Measurements from ENCODE around the gene MBLAC1. TPM values are rescaled to one million over a fixed set of nuclear protein-coding genes. Genes with fewer than 3 reads are reported as not detected.
A peak's percentile ranks its signal among the peaks of the same experiment; 100 is the strongest.

MBLAC1 gene
- total and polyA plus RNA-seq, 9 donors = 0.28 to 6.7 (median 4.1) TPM

- H3K27me3 ChIP-seq = no peaks in the 10 kb centered on the region
- H3K4me3 ChIP-seq = no peak overlapping the region
- peak in 1 of 5 donors; percentile 28 for DNase-seq
- intact Hi-C loops (cut with DNase I) = no loop called here
- no peak overlapping the region for H3K27ac ChIP-seq
- WGBS, 3 donors = 68 to 80% (median 72%) methylated on average over 6 of the region's 6 CpGs
- TF ChIP-seq CTCF (IDR thresholded peaks at IDR 0.05) (no peak), POLR2A (IDR thresholded peaks at IDR 0.05) (no peak), EP300 (IDR thresholded peaks at IDR 0.05) (no peak)
- no peaks in the 10 kb centered on the region for H3K9me3 ChIP-seq
- H3K4me1 ChIP-seq (ENCODE audit: insufficient read depth) = peaks cover 6% of the 10 kb centered on the region
- H3K36me3 ChIP-seq = no peaks in the 10 kb centered on the region
Measured at GRCh38 chr7:100163006-100163531, 36.3 kb downstream of the MBLAC1 start.

- H3K4me3 ChIP-seq = no peak overlapping the region
- no peak overlapping the region for H3K27ac ChIP-seq
- H3K9me3 ChIP-seq = no peaks in the 10 kb centered on the region
- WGBS, 3 donors = 92 to 96% (median 96%) methylated on average over 5 of the region's 5 CpGs
- no peak for TF ChIP-seq POLR2A (IDR thresholded peaks at IDR 0.05)
- TF ChIP-seq EP300 (IDR thresholded peaks at IDR 0.05) = no peak
- TF ChIP-seq CTCF (IDR thresholded peaks at IDR 0.05) = no peak
- no peaks in the 10 kb centered on the region for H3K36me3 ChIP-seq
- DNase-seq = no peak
- no peaks in the 10 kb centered on the region for H3K27me3 ChIP-seq
- intact Hi-C loops (cut with DNase I) = no loop called here
- H3K4me1 ChIP-seq (ENCODE audit: insufficient read depth) = peaks cover 6% of the 10 kb centered on the region
Measured at GRCh38 chr7:100163871-100164270, 37.1 kb downstream of the MBLAC1 start.

- WGBS, 3 donors = 88 to 93% (median 90%) methylated on average over 16 of the region's 16 CpGs
- Histone ChIP-seq H3K4me1 (ENCODE audit: insufficient read depth) (peaks cover 6% of the 10 kb centered on the region), H3K27ac (no peak overlapping the region), H3K36me3 (no peaks in the 10 kb centered on the region), H3K27me3 (no peaks in the 10 kb centered on the region), H3K9me3 (no peaks in the 10 kb centered on the region), H3K4me3 (no peak overlapping the region)
- TF ChIP-seq POLR2A (IDR thresholded peaks at IDR 0.05) (no peak), EP300 (IDR thresholded peaks at IDR 0.05) (no peak), CTCF (IDR thresholded peaks at IDR 0.05) (no peak)
- peak in 1 of 5 donors; percentile 33 for DNase-seq
- intact Hi-C loops (cut with DNase I) = no loop called here
Measured at GRCh38 chr7:100166317-100166940, 39.7 kb downstream of the MBLAC1 start.

- WGBS, 3 donors = 51 to 56% (median 55%) methylated on average over 14 of the region's 14 CpGs
- intact Hi-C loops (cut with DNase I) = no loop called here
- Histone ChIP-seq H3K4me3 (no peak overlapping the region), H3K9me3 (no peaks in the 10 kb centered on the region), H3K27ac (no peak overlapping the region), H3K4me1 (ENCODE audit: insufficient read depth) (peaks cover 6% of the 10 kb centered on the region), H3K27me3 (no peaks in the 10 kb centered on the region), H3K36me3 (no peaks in the 10 kb centered on the region)
- TF ChIP-seq POLR2A (IDR thresholded peaks at IDR 0.05) (no peak), CTCF (IDR thresholded peaks at IDR 0.05) (no peak), EP300 (IDR thresholded peaks at IDR 0.05) (no peak)
- peak in 1 of 5 donors; percentile 10 for DNase-seq
Measured at GRCh38 chr7:100166970-100167911, 40.5 kb downstream of the MBLAC1 start.
